ENCODE results near the gene CLDN10.

DNA sequence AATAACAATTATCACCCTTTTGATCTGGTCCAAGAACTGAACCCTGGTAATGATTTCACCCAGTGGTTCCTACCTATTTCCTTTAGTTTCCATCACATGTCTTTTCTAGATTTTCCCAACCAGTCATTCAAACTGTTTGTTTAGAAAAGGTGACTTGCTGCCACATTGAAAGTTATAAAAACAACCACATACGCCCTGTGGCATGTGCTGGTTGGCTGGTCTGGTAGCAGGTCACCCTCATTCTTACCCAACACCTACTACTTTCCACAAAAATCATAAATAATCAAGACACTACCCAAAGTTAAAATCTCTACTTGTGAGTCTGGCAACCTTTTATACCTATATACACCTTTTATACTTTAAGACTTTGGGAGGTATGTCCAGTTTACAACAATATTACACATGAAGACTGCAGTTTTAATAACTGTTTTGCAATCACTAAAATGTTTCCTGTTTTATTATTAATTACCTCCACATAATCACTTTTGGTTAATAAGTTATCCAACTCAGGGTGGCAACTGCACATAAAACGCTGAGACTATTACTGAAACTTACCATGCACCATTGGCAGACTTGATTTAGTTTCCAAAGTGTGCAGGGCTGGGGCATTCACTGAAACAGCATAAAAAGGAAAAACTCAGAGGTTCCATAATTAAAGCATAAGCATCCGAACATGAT lies 53.1 kb downstream of the CLDN10 start:
- TF ChIP-seq, protein P1, sequence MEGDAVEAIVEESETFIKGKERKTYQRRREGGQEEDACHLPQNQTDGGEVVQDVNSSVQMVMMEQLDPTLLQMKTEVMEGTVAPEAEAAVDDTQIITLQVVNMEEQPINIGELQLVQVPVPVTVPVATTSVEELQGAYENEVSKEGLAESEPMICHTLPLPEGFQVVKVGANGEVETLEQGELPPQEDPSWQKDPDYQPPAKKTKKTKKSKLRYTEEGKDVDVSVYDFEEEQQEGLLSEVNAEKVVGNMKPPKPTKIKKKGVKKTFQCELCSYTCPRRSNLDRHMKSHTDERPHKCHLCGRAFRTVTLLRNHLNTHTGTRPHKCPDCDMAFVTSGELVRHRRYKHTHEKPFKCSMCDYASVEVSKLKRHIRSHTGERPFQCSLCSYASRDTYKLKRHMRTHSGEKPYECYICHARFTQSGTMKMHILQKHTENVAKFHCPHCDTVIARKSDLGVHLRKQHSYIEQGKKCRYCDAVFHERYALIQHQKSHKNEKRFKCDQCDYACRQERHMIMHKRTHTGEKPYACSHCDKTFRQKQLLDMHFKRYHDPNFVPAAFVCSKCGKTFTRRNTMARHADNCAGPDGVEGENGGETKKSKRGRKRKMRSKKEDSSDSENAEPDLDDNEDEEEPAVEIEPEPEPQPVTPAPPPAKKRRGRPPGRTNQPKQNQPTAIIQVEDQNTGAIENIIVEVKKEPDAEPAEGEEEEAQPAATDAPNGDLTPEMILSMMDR (IDR thresholded peaks at IDR 0.05), result no peak
- TF ChIP-seq EP300 (IDR thresholded peaks at IDR 0.05), result no peak

Measured in stomach (tissue), 4 donors.